HG02678 (cell line): ENCODE data around the gene DTNB.
A peak's percentile ranks its signal among the peaks of the same experiment; 100 is the strongest.
"Not testable (repeated sequence)": the region's sequence is repeated elsewhere in the genome, so short reads cannot be mapped to it uniquely, and the experiment has no call there.

ENCODE experiments used
- ATAC-seq: cut with Tn5 transposase; IDR thresholded peaks from one replicate; pipeline ENCODE4 v1.9.1; 2021; ENCODE audit warnings: mild to moderate bottlenecking, moderate library complexity; ENCODE audit not compliant: unreplicated experiment

Gene DTNB

GRCh38 chr2:25426326-25426725 lies 247.1 kb downstream of the DTNB start:
- no peak for ATAC-seq

DNA sequence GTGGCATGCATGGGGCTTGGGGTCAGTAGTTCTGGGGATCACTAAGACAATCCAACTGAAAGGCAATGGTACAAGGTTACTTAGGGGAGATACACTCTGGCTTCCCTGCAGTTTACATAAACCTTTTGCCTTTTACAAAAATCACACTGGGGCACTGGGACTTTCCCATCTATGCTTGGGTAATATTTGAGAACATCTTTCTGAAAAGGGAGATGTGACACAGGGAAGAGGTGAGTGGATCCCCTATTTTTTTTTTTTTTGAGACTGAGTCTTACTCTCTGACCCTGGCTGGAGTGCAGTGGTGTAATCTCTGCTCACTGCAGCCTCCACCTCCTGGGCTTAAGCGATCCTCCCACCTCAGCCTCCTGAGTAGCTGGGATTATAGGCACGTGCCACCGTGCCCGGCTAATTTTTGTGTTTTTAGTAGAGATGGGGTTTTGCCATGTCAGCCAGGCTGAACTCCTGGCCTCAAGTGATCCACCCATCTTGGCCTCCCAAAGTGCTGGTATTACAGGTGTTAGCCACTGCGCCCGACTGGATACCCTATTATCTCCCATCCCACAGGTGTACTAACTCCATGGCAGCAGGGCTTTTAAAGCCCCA lies 248.8 kb downstream of the DTNB start:
- no peak for ATAC-seq

- peak; percentile 27 for ATAC-seq
Measured at GRCh38 chr2:25421820-25422411, 251.5 kb downstream of the DTNB start.

GRCh38 chr2:25421289-25421688 lies 252.1 kb downstream of the DTNB start:
- ATAC-seq: no peak

- ATAC-seq: peak; percentile 48
Measured at GRCh38 chr2:25420820-25421237, 252.5 kb downstream of the DTNB start.

DNA sequence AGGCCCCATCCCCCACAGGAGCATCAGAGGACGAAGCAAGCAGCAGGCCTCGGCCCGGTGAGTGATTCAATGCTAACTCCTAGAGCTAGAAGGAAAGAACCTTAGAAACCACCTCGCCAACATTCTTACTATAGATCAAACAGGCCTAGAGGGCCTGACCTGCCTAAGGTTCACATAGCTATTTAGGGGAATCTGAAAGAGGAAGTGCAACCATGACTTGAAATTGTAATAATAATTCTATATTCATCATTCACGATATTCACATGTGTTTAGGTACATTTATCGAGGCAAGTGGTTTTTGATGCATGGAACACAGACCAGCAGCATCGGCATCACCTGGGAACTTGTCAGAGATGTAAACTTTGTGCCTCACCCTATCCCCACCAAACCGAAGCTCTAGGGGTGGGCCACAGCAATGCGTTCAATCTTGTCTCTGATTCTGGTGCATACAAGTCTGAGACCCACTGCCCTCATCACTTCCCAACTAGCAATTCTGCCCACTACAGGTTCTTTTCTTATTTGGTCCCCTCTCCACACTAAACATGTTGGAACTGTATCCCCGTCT lies 253.6 kb downstream of the DTNB start:
- ATAC-seq: peak; percentile 65

GRCh38 chr2:25418944-25419677 lies 254.3 kb downstream of the DTNB start:
- no peak for ATAC-seq

GRCh38 chr2:25417715-25418369 lies 255.5 kb downstream of the DTNB start:
- ATAC-seq: no peak

DNA sequence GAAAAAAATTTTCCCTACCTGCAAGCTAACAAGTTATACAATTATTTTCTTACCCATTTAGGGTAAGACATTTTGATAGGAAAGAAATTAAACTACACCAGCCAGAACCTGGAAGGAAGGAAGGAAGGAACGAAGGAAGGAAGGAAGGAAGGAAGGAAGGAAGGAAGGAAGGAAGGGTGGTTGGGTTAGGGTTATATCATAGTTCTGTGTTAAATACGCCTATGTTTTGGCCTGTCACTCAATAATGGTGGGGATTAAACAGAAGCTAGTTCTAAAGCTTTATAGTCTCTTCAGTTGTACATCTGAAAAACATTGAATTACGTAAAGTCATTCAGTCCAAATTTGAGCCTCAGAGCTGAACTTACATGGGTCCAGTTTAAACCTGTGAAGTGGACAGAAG lies 256.7 kb downstream of the DTNB start:
- ATAC-seq: no peak

DNA sequence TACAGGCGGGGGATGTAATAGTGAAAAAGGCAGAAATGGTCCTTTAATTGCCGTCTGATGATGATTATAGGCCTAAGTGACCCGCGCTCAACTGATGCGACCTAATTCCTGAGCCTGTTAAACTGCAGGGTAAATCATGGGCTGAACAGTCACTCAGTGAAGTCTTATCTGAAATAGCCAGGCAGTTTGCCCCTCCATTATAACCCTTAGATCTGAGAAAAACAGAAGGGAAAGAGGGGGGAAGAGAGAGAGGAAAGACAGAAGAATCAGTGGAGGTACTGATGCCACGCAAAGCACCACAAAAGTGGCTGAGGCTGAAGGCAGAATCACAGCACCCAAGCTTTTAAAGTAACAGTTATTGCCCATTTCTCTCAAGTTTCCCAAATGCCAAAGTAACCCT lies 258.6 kb downstream of the DTNB start:
- ATAC-seq: no peak

DNA sequence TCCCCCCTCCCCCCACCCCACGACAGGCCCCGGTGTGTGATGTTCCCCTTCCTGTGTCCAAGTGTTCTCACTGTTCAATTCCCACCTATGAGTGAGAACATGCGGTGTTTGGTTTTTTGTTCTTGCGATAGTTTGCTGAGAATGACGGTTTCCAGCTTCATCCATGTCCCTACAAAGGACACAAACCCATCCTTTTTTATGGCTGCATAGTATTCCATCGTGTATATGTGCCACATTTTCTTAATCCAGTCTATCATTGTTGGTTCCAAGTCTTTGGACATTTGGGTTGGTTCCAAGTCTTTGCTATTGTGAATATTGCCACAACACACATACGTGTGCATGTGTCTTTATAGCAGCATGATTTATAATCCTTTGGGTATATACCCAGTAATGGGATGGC lies 260.0 kb downstream of the DTNB start:
- not testable (repeated sequence) for ATAC-seq

DNA sequence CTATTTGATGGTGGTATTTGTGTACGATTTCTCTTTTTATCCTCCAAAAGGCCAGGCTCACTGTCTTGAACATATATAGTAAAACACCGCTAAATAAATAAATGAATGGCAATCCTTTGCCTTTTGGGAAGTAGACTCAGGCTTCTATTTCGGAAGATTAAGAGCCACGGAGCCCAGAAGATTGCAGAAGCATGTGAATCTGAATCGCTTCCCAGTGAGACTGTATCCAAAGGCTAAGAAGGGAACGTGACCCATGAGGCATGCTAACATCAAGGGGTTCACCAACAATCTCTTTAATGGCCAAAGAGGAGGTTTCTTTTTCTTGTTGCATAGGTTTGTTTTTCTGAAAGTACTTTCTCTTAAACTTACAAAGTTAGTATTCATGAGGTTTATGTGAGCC lies 261.6 kb downstream of the DTNB start:
- ATAC-seq: no peak

DNA sequence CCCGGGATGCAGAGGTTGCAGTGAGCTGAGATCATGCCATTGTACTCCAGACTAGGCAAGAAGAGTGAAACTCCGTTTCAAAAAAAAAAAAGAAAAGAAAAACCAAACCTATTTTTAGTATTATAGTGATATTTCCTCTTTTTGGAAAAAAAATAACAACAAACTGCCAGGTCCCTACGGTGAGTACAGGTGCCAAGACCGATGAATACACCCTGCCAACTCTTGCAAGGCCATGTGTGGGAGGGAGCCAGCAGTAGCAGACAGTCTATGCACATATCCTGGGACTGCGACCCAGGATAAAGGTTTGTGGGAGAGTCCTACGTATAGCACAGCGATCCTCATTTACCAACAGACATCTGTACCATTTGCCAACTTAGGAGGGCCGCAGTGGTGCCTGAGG lies 262.1 kb downstream of the DTNB start:
- ATAC-seq: no peak

GRCh38 chr2:25410370-25410769 lies 263.0 kb downstream of the DTNB start:
- ATAC-seq: no peak

DNA sequence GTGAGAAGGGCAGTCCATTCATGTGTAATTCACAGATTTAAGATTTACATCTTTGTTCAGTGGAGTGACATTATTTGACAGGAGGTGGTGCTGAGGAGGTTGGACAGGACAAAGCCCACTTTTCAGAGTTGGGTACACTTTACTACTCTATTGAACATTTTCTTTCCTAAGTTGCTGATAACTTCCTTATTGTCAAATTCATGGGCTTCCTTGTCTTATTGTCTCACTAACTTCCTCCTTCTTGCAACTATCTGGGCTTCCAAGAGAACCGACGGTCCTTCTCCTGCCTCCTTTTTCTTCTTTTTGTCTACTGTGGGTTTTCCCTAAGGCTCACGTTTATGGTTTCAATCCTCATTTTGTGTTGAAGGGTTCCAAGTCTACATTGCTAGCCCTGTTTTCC lies 263.9 kb downstream of the DTNB start:
- no peak for ATAC-seq

DNA sequence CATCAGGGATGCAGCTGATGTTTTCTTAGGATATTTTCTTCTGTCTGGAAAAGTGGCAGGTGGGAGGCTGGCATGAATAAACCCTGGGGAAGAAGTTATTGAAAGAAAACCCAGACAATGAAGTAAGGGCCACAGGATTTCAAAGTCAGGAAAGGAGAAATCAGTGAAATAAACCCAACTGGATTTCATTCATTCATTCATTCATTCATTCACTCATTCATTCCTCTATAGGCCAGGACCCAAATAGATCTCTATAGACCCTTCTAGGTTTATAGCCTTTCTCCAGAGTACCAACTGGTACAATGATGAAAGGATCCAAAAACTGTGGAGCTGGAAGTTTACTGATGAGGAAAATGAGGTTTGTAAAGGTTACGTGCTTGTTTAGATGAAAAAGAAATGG lies 264.3 kb downstream of the DTNB start:
- ATAC-seq: no peak

DNA sequence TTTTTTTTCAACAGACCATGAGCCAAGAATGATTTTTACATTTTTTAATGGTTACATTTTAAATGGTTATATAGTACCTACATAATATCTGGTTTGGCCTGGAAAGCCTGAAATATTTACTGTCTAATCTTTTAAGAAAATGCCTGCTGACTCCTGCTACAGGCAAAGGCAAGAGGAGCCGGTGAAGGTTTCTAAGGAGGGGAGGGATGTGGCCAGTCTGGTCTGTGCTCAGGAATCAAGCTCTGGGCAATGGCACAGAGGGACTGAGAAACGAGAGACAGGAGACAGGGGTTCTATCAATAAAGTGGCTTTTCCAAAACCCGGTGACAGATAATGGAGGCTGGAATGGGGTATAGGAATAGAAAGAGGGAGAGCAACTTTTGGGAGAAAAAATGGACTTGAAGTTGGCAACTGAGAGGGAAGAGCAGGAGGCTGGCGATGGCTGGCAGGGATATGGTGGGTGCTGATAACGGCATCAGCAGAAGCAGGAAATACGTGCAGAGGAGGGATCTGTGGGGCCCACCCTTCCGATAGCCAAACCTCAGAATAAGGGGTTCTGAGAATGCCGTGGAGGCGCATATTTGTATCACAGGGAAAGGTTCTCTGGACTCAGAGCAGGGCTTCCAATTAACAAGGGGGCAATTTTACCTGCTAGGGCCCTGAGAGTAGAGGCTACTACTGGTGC lies 267.6 kb downstream of the DTNB start:
- ATAC-seq: no peak

GRCh38 chr2:25403120-25403760 lies 270.1 kb downstream of the DTNB start:
- peak; percentile 73 for ATAC-seq

DNA sequence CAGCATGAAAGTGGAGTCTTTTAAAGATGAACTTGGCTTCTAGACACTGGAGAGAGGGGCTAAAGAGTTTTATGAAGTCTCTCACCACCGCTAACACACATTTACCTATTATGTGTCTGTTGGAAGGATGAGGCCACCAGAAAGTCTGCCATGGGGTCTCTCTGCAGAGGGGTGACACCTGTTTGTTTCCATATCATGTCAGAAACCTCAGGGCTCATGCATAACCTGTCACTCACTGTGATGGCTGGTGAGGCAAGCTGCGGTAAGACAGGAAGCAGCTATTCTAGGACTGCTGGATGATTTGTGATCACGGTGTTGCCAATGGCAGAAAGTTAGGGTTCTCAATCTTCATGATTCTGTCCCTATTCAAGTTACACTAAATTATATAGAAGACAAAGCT lies 270.9 kb downstream of the DTNB start:
- peak; percentile 61 for ATAC-seq

DNA sequence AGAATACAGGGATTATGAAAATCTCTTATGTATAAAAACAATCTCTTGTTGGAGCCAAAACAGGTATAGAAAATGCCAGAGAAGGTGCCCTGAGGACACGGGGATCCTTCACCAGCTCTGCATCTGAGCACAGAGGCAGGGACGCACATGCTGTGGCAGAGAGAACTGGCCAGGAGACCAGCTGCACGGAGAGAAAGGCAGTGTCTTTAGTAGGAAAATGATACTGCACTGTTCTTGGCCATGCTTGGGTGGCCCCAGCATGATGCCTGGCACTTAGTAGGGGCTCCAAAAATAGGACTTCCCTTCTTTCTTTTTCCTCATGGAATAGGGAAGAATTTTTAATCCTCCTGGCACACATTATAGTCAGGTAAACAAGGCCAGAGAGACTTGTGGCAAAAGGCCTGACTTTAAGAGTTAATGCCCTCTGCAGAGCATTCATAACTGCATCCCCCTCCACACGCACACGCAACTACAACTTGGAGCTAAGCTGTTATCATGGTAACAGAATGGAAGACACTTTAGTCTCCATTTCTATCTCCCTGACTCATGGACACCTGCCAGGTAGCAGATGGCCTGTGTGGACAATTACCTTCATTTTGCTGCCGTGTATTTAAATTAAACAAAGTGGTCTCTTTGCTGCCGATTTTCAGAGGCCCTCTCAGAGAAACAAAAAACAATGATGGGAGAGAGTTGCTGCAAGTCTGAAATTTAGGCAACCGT lies 271.9 kb downstream of the DTNB start:
- no peak for ATAC-seq
